ENCODE measurements around the gene SSBP3. TPM values are rescaled to one million over a fixed set of nuclear protein-coding genes. Genes with fewer than 3 reads are reported as not detected.

SSBP3 gene
- total and polyA plus RNA-seq, 9 of the 15 experiments (the other 6 are each of a cell fraction or from before 2014, with no cell fraction given), result 8.7 to 108 (median 33.8) TPM

DNA sequence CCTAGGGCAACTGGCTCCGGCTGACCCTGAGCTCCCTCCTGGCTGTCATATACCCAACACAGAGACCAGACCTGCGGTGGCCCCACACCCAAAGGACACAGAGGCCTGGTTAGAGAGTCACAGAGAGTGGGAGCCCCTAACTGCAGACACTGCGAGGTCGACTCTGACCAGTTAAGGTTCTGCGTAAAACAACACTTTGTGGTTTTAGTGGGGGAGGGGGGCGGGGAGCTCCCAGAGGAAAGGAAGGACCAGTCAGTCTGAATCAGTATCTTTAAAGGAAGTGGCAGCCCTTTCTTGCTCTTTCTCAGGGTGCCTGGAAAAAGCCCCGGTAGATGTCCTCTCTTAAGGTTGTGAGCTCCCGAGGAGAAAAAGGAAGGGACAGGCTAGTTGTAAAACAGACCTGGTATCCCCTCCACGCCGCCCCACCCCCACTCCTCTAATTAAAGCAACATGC is 2.4 kb downstream of the SSBP3 start (continued):
- TF ChIP-seq, protein P1, sequence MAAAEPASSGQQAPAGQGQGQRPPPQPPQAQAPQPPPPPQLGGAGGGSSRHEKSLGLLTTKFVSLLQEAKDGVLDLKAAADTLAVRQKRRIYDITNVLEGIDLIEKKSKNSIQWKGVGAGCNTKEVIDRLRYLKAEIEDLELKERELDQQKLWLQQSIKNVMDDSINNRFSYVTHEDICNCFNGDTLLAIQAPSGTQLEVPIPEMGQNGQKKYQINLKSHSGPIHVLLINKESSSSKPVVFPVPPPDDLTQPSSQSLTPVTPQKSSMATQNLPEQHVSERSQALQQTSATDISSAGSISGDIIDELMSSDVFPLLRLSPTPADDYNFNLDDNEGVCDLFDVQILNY (CRISPR knock-in tag; IDR thresholded peaks at IDR 0.05), result no peak
- no peak for TF ChIP-seq MCM7 (IDR thresholded peaks at IDR 0.05)
- no peak for TF ChIP-seq MEF2D (tag; conservative IDR thresholded peaks at IDR 0.05; ENCODE audit: low read depth)
- TF ChIP-seq RCOR1 (IDR thresholded peaks at IDR 0.05; ENCODE audit: borderline replicate concordance in 1 of 2, low read depth in 2 of 2, low read length in 2 of 2), result peak in 1 of 2 experiments; percentile 57; a peak in 1 of 4 replicates
- no peak for TF ChIP-seq POLR3A (IDR thresholded peaks at IDR 0.05; ENCODE audit: borderline replicate concordance, extremely low read depth, insufficient read depth, insufficient read length)
- peak; percentile 34; the same call in 1 of the 2 replicates for TF ChIP-seq ZBED1 (IDR thresholded peaks at IDR 0.05)
- no peak for TF ChIP-seq ZNF324 (CRISPR knock-in tag; IDR thresholded peaks at IDR 0.05)
- TF ChIP-seq KDM1A (IDR thresholded peaks at IDR 0.05), result 0 out of 4 replicates have a peak, but pooled peaks of 1 of the 2 experiments have one; percentile 24
- no peak for TF ChIP-seq RBM25 (IDR thresholded peaks at IDR 0.05; ENCODE audit: low read depth, low read length, severe bottlenecking)
- TF ChIP-seq GABPB1 (CRISPR knock-in tag; IDR thresholded peaks at IDR 0.05), result no peak
- peak; percentile 74 for TF ChIP-seq VEZF1 (CRISPR knock-in tag; IDR thresholded peaks at IDR 0.05)
- TF ChIP-seq ATF3 (IDR thresholded peaks at IDR 0.05), result no peak
- TF ChIP-seq ATF3 (CRISPR knock-in tag; conservative IDR thresholded peaks at IDR 0.05), result no peak
- TF ChIP-seq CREB3 (tag; conservative IDR thresholded peaks at IDR 0.05; ENCODE audit: low read depth), result no peak
- TF ChIP-seq GABPA (tag; conservative IDR thresholded peaks at IDR 0.05; ENCODE audit: low read depth), result 0 out of 2 replicates have a peak, but pooled peaks have one; percentile 21
- no peak for TF ChIP-seq MCM2 (IDR thresholded peaks at IDR 0.05; ENCODE audit: low read depth)
- TF ChIP-seq EP300 (IDR thresholded peaks at IDR 0.05; ENCODE audit: low read length), result peak; percentile 57; the same call in 1 of the 2 replicates
- peak in 1 of 2 experiments; percentile 47; a peak in 1 of 4 replicates for TF ChIP-seq TRIM24 (IDR thresholded peaks at IDR 0.05)
- peak; percentile 42 for TF ChIP-seq SMARCE1 (IDR thresholded peaks at IDR 0.05)
- TF ChIP-seq ZBTB7A (IDR thresholded peaks at IDR 0.05; ENCODE audit: borderline replicate concordance, control insufficient read depth, low read depth, low read length), result peak; percentile 69; the same call in 1 of the 2 replicates
- TF ChIP-seq ZNF561 (CRISPR knock-in tag; conservative IDR thresholded peaks at IDR 0.05), result no peak
- peak; percentile 58; the same call in 1 of the 2 replicates for TF ChIP-seq JUND (IDR thresholded peaks at IDR 0.05; ENCODE audit: borderline replicate concordance, low read depth, low read length)
- no peak; the same call in 2 of the 3 replicates for TF ChIP-seq JUND (tag; IDR thresholded peaks at IDR 0.05; ENCODE audit: borderline replicate concordance, low read depth, low read length)
- peak; percentile 75; the same call in 1 of the 2 replicates for TF ChIP-seq SPI1 (IDR thresholded peaks at IDR 0.05; ENCODE audit: borderline replicate concordance, low read depth, low read length)
- TF ChIP-seq ZNF24 (IDR thresholded peaks at IDR 0.05), result no peak
- no peak for TF ChIP-seq KLF16 (IDR thresholded peaks at IDR 0.05)
- no peak for TF ChIP-seq ATF1 (CRISPR knock-in tag; IDR thresholded peaks at IDR 0.05)
- TF ChIP-seq ATF1 (tag; IDR thresholded peaks at IDR 0.05), result peak; percentile 37; the same call in 1 of the 2 replicates
